H1 (cell line): ENCODE data around the gene DIP2B. TPM values are rescaled to one million over a fixed set of nuclear protein-coding genes. Genes with fewer than 3 reads are reported as not detected.

Experiments
- CTCF ChIA-PET: fragments of 300-600 bp; sonication (Branson Sonifier 250); formaldehyde crosslinking; loops from one replicate; lab custom pipeline; 2021; ENCODE audit not compliant: partially characterized antibody; lab: Charles Lee
- POLR2A ChIA-PET: fragments of 300-600 bp; sonication (Branson Sonifier 250); formaldehyde crosslinking; loops from one replicate; lab custom pipeline; 2021; ENCODE audit warnings: inconsistent platforms; ENCODE audit not compliant: partially characterized antibody; lab: Charles Lee
- DNase-seq, 2 experiments: peaks; one replicate each; pipeline versions ENCODE4 v3.0.0 to v3.0.0-alpha.2; 2010 to 2022; ENCODE audit warnings: low spot score in 2 of 2, low read depth in 1 of 2, mixed read lengths in 1 of 2
- FAIRE-seq: peaks from 2 replicates; lab custom pipeline; 2011; peaks lifted over from hg19 to GRCh38; lab: Jason Lieb, UNC
- H2AFZ ChIP-seq: 2 replicates; pipeline ENCODE4 v1.8.1; 2012; ENCODE audit warnings: low read length, inconsistent platforms
- H2AK5ac ChIP-seq: 2 replicates; pipeline ENCODE4 v1.6.1; 2013; ENCODE audit warnings: low read depth, low read length
- H2BK120ac ChIP-seq: replicated peaks from 2 replicates; pipeline ENCODE3; 2013; ENCODE audit warnings: low read depth, low read length, inconsistent platforms
- H2BK12ac ChIP-seq: 2 replicates; pipeline ENCODE4 v1.6.1; 2013; ENCODE audit warnings: low read depth, low read length
- H2BK15ac ChIP-seq: 2 replicates; pipeline ENCODE4 v1.6.1; 2013; ENCODE audit warnings: low read length
- H2BK20ac ChIP-seq: 2 replicates; pipeline ENCODE4 v1.6.1; 2013; ENCODE audit warnings: low read length
- H2BK5ac ChIP-seq: 2 replicates; pipeline ENCODE4 v1.6.1; 2013; ENCODE audit warnings: low read depth, low read length
- H3K14ac ChIP-seq: 2 replicates; pipeline ENCODE4 v1.6.1; 2013; ENCODE audit warnings: inconsistent platforms; ENCODE audit not compliant: insufficient read length
- H3K18ac ChIP-seq: 2 replicates; pipeline ENCODE4 v1.6.1; 2013; ENCODE audit warnings: low read length; ENCODE audit errors: extremely low read depth
- H3K23ac ChIP-seq: 2 replicates; pipeline ENCODE4 v1.6.1; 2013; ENCODE audit warnings: inconsistent platforms; ENCODE audit not compliant: insufficient read length
- H3K23me2 ChIP-seq: 2 replicates; pipeline ENCODE4 v1.6.1; 2013; ENCODE audit warnings: low read depth, low read length
- H3K27ac ChIP-seq: 2 replicates; pipeline ENCODE4 v1.6.1; 2011; ENCODE audit warnings: low read depth, low read length, inconsistent platforms
- H3K27me3 ChIP-seq, 4 experiments: replicated peaks in 1 of 4; 1 replicate in 1 of 4; 2 replicates in 3 of 4; pipeline versions ENCODE4 v1.6.1 to v1.8.1; 2011 to 2013; ENCODE audit warnings: low read length in 3 of 4, mild to moderate bottlenecking in 3 of 4, inconsistent platforms in 2 of 4, mixed read lengths in 2 of 4, moderate library complexity in 1 of 4; ENCODE audit not compliant: control insufficient read depth in 3 of 4, insufficient read depth in 3 of 4; ENCODE audit errors: extremely low read depth in 1 of 4
- H3K36me3 ChIP-seq, 4 experiments: 2 replicates each; pipeline versions ENCODE4 v1.6.1 to v1.8.1; 2011 to 2013; ENCODE audit warnings: mild to moderate bottlenecking in 4 of 4, low read length in 3 of 4, moderate library complexity in 2 of 4, control low read depth in 1 of 4, inconsistent platforms in 1 of 4; ENCODE audit not compliant: insufficient read depth in 4 of 4, control insufficient read depth in 2 of 4
- H3K4ac ChIP-seq: replicated peaks from 2 replicates; pipeline ENCODE3; 2013; ENCODE audit warnings: low read length, low read depth, mixed read lengths, inconsistent platforms; ENCODE audit not compliant: insufficient read length
- H3K4me1 ChIP-seq, 4 experiments: replicated peaks in 1 of 4; 1 replicate in 1 of 4; 2 replicates in 3 of 4; pipeline versions ENCODE4 v1.6.1 to v1.8.1; 2011 to 2013; ENCODE audit warnings: low read length in 3 of 4, inconsistent platforms in 2 of 4, mixed read lengths in 1 of 4; ENCODE audit not compliant: insufficient read depth in 4 of 4, control insufficient read depth in 3 of 4
- H3K4me2 ChIP-seq, 2 experiments: 2 replicates each; pipeline versions ENCODE4 v1.6.1 to v1.8.1; 2011 to 2013; ENCODE audit warnings: low read depth in 2 of 2, low read length in 2 of 2, control low read depth in 1 of 2, inconsistent platforms in 1 of 2, mild to moderate bottlenecking in 1 of 2; ENCODE audit not compliant: insufficient read depth in 1 of 2
- H3K4me3 ChIP-seq, 4 experiments: fragments of 200-600, 300-600 bp in 1 of 4; sonication (generic), shearing (Covaris generic), sonication (Bioruptor Twin) in 1 of 4; 2 replicates each; pipeline versions ENCODE4 v1.5.1 to v1.8.1; 2011 to 2016; ENCODE audit warnings: low read length in 4 of 4, low read depth in 3 of 4, control low read depth in 2 of 4, inconsistent platforms in 2 of 4, mild to moderate bottlenecking in 2 of 4, mixed read lengths in 1 of 4, moderate library complexity in 1 of 4; ENCODE audit not compliant: insufficient read depth in 2 of 4; ENCODE audit errors: extremely low read depth in 1 of 4
- H3K56ac ChIP-seq: replicated peaks from 2 replicates; pipeline ENCODE3; 2013; ENCODE audit warnings: low read depth, mild to moderate bottlenecking, mixed read lengths, low read length, inconsistent platforms; ENCODE audit not compliant: insufficient read length
- H3K79me1 ChIP-seq: 2 replicates; pipeline ENCODE4 v1.6.1; 2013; ENCODE audit warnings: low read depth, low read length, control low read depth
- H3K79me2 ChIP-seq, 2 experiments: 2 replicates each; pipeline versions ENCODE4 v1.6.1 to v1.8.1; 2012 to 2013; ENCODE audit warnings: low read length in 2 of 2, mild to moderate bottlenecking in 2 of 2, inconsistent platforms in 1 of 2; ENCODE audit not compliant: insufficient read depth in 2 of 2, control insufficient read depth in 1 of 2
- H3K9ac ChIP-seq, 4 experiments: replicated peaks in 1 of 4; 1 replicate in 1 of 4; 2 replicates in 3 of 4; pipeline versions ENCODE4 v1.6.1 to v1.8.1; 2011 to 2013; ENCODE audit warnings: low read depth in 3 of 4, low read length in 3 of 4, control low read depth in 2 of 4, mild to moderate bottlenecking in 2 of 4, moderate library complexity in 2 of 4, inconsistent platforms in 1 of 4; ENCODE audit errors: extremely low read depth in 1 of 4
- H3K9me3 ChIP-seq, 2 experiments: 2 replicates each; pipeline versions ENCODE4 v1.6.1 to v1.8.1; 2012 to 2013; ENCODE audit warnings: mild to moderate bottlenecking in 2 of 2, moderate library complexity in 2 of 2, control low read depth in 1 of 2, inconsistent platforms in 1 of 2, low read depth in 1 of 2, low read length in 1 of 2, mixed read lengths in 1 of 2; ENCODE audit not compliant: insufficient read depth in 2 of 2
- H4K20me1 ChIP-seq, 2 experiments: replicated peaks in 1 of 2; 2 replicates each; pipeline versions ENCODE3 to v1.8.1; 2011 to 2013; ENCODE audit warnings: inconsistent platforms in 2 of 2, low read length in 2 of 2, mild to moderate bottlenecking in 1 of 2; ENCODE audit not compliant: insufficient read depth in 2 of 2, control insufficient read depth in 1 of 2
- H4K5ac ChIP-seq: 2 replicates; pipeline ENCODE4 v1.6.1; 2013; ENCODE audit warnings: low read length, low read depth, mixed read lengths, inconsistent platforms; ENCODE audit not compliant: insufficient read length
- H4K8ac ChIP-seq: 2 replicates; pipeline ENCODE4 v1.8.0; 2013; ENCODE audit warnings: mild to moderate bottlenecking, moderate library complexity, low read length, inconsistent platforms; ENCODE audit not compliant: insufficient read depth; ENCODE audit errors: extremely low read depth
- H4K91ac ChIP-seq: replicated peaks from 2 replicates; pipeline ENCODE3; 2013; ENCODE audit warnings: low read length, mixed read lengths, inconsistent platforms; ENCODE audit not compliant: insufficient read length
- KDM1A ChIP-seq: fragments of 200-600, 300-600 bp; sonication (generic); IDR thresholded peaks from 2 replicates; pipeline ENCODE4 v1.7.1; 2016; ENCODE audit warnings: mild to moderate bottlenecking, low read length, borderline replicate concordance
- POLR2A ChIP-seq, 2 experiments: IDR thresholded peaks; 1 replicate in 1 of 2; 2 replicates in 1 of 2; pipeline ENCODE4 v1.6.1; 2011; ENCODE audit warnings: low read depth in 2 of 2, low read length in 2 of 2, mild to moderate bottlenecking in 2 of 2; ENCODE audit errors: control extremely low read depth in 1 of 2
- WGBS, 2 experiments: shearing (Covaris generic) in 1 of 2; methylation state at CpG; one replicate each; pipeline versions ENCODE4 v1.1.6 to v1.1.7; 2013 to 2015; ENCODE audit warnings: low lambda C conversion rate in 2 of 2, mixed read lengths in 2 of 2, inconsistent platforms in 1 of 2, low coverage in 1 of 2, missing lambda C conversion rate in 1 of 2; ENCODE audit not compliant: insufficient replicate concordance in 2 of 2, insufficient coverage in 1 of 2, insufficient read length in 1 of 2; ENCODE audit errors: extremely low coverage in 1 of 2, missing lambda C conversion rate in 1 of 2; 5-methylcytosine and 5-hydroxymethylcytosine counted together
- polyA plus RNA-seq, 7 experiments: library from polyadenylated mRNA; depleted of rRNA in 3 of 7; stranded (reverse) in 5 of 7; unstranded in 2 of 7; fragments of >200 nt in 5 of 7; fragments of 200-250 nt in 2 of 7; gene quantifications; 1 replicate in 5 of 7; 2 replicates in 1 of 7; 4 replicates in 1 of 7; pipeline versions ENCODE4 v1.2.1 to v1.2.3, GENCODE V29; 2011 to 2013; ENCODE audit warnings: missing spikeins in 2 of 7, mixed read lengths in 2 of 7
- total RNA-seq: library from RNA; stranded (reverse); fragmentation: NEBNext Ultra II Directional; extraction: Animal tissue kit (Norgen Biotek cat#: 25700); gene quantifications from 2 replicates; pipeline ENCODE4 v1.2.1, GENCODE V29; 2021

DIP2B gene
- total and polyA plus RNA-seq, 2 of the 8 experiments (the other 6 are each of a cell fraction or from before 2014, with no cell fraction given) = 11.1 to 29.6 TPM

- Histone ChIP-seq H3K36me3 (no peaks in the 10 kb centered on the region), H2BK15ac (no peak overlapping the region), H2BK120ac (no peak overlapping the region), H3K9me3 (no peaks in the 10 kb centered on the region), H3K79me2 (peaks cover 0 to 61% of the 10 kb centered on the region in 2 experiments; a peak in 2 of 4 replicates), H2BK12ac (no peak overlapping the region), H4K8ac (no peak overlapping the region), H3K4me3 (no peak overlapping the region), H2BK5ac (no peak overlapping the region), H2AFZ (no peak overlapping the region), H3K56ac (no peak overlapping the region), H3K4me1 (peaks cover 6 to 39% (median 29%) of the 10 kb centered on the region in 4 experiments), H3K4ac (no peak overlapping the region), H4K91ac (no peak overlapping the region), H3K9ac (no peak overlapping the region), H3K27me3 (no peaks in the 10 kb centered on the region), H3K27ac (no peak overlapping the region), H3K14ac (no peak overlapping the region), H3K18ac (no peak overlapping the region), H4K20me1 (no peaks in the 10 kb centered on the region), H4K5ac (no peak overlapping the region), H2AK5ac (no peak overlapping the region), H2BK20ac (no peak overlapping the region), H3K79me1 (peaks cover 3% of the 10 kb centered on the region; the same call in 1 of the 2 replicates), H3K23me2 (no peaks in the 10 kb centered on the region), H3K4me2 (no peak overlapping the region), H3K23ac (no peak overlapping the region)
- WGBS, 2 experiments = 42% methylated on average over 2 of the region's 2 CpGs; no CpG with 5 or more reads in 1 of the 2 experiments
- no peak for TF ChIP-seq POLR2A (IDR thresholded peaks at IDR 0.05; ENCODE audit: control extremely low read depth in 1 of 2, low read depth in 2 of 2, low read length in 2 of 2)
- TF ChIP-seq KDM1A = no peak
- DNase-seq (no peak), FAIRE-seq (no peak)
- ChIA-PET POLR2A (no interaction called here), CTCF (interaction anchor here (1.4 kb wide), 1 partner anchor 19 kb away, joined by 3 read pairs; no protein-coding TSS in a partner anchor)
These were observed 112.9 kb downstream of the DIP2B start for GRCh38 chr12:50617657-50618056.
